Choroid plexus epithelial cell (primary cell): ENCODE measurements around the gene ZBTB7C.

ENCODE experiments used
- DNase-seq: peaks from one replicate; pipeline ENCODE4 v3.0.0-alpha.2; 2010; ENCODE audit warnings: low read depth
- H3K4me3 ChIP-seq: 2 replicates; pipeline ENCODE4 v1.5.1; 2011; ENCODE audit warnings: low read depth, mild to moderate bottlenecking, control low read depth, low read length, moderate library complexity
- CTCF ChIP-seq: conservative IDR thresholded peaks from 2 replicates; pipeline ENCODE4 v1.5.1; 2011; ENCODE audit warnings: low read depth, mild to moderate bottlenecking, control low read depth, inconsistent platforms, low read length, moderate library complexity

The ZBTB7C gene

GRCh38 chr18:48108136-48108535 is 301.0 kb downstream of the ZBTB7C start:
- H3K4me3 ChIP-seq = no peak overlapping the region
- no peak for TF ChIP-seq CTCF
- DNase-seq = no peak

- peak; percentile 28 for DNase-seq
- TF ChIP-seq CTCF = no peak
- no peak overlapping the region for H3K4me3 ChIP-seq
Observed at GRCh38 chr18:48106976-48107781, 302.0 kb downstream of the ZBTB7C start.

- TF ChIP-seq CTCF = no peak
- H3K4me3 ChIP-seq = no peak overlapping the region
- no peak for DNase-seq
Observed at GRCh38 chr18:48106498-48106897, 302.7 kb downstream of the ZBTB7C start.

GRCh38 chr18:48105317-48105716 is 303.9 kb downstream of the ZBTB7C start:
- H3K4me3 ChIP-seq = no peak overlapping the region
- DNase-seq = no peak
- TF ChIP-seq CTCF = no peak

GRCh38 chr18:48104705-48105104 is 304.5 kb downstream of the ZBTB7C start:
- no peak for DNase-seq
- no peak for TF ChIP-seq CTCF
- no peak overlapping the region for H3K4me3 ChIP-seq

- TF ChIP-seq CTCF = no peak
- H3K4me3 ChIP-seq = no peak overlapping the region
- no peak for DNase-seq
Observed at GRCh38 chr18:48100651-48101165, 308.5 kb downstream of the ZBTB7C start.

- no peak for TF ChIP-seq CTCF
- H3K4me3 ChIP-seq = no peak overlapping the region
- no peak for DNase-seq
Observed at GRCh38 chr18:48100165-48100575, 309.0 kb downstream of the ZBTB7C start.
